HepG2 (cell line): ENCODE results near the gene TBC1D16. TPM values are rescaled to one million over a fixed set of nuclear protein-coding genes. Genes with fewer than 3 reads are reported as not detected.

Experiments
- ATAC-seq: fragments of 200-7000 bp; cut with Tn5 transposase; 3 replicates; pipeline ENCODE4 v1.9.1; 2020; ENCODE audit warnings: mild to moderate bottlenecking, moderate library complexity
- BruUV-seq: library from RNA; stranded (reverse); fragments of 400-500 nt; replicated peaks from 2 replicates; lab custom pipeline; 2021; lab: Mats Ljungman, UMichigan
- CTCF ChIA-PET: fragments of 300-600 bp; formaldehyde crosslinking; extraction: SDS; loops from one replicate; lab custom pipeline; 2021; ENCODE audit warnings: low total read pairs, inconsistent platforms, low intra/inter-chr PET ratio; lab: Yijun Ruan, JAX
- POLR2A ChIA-PET: fragments of 350-600 bp; sonication (Branson Sonifier 250); formaldehyde crosslinking; loops from one replicate; lab custom pipeline; 2020; ENCODE audit warnings: antibody characterized with exemption, inconsistent platforms; lab: Yijun Ruan, JAX
- DNase-seq: peaks from one replicate; pipeline ENCODE4 v3.0.0-alpha.2; 2015; ENCODE audit warnings: low spot score
- FAIRE-seq: peaks from 3 replicates; lab custom pipeline; 2011; peaks lifted over from hg19 to GRCh38; lab: Jason Lieb, UNC
- H2AFZ ChIP-seq: one replicate; pipeline ENCODE4 v1.6.1; 2011; ENCODE audit warnings: low read length, inconsistent platforms
- H3K27ac ChIP-seq: fragments of 300-600 bp; 3 replicates; pipeline ENCODE4 v1.8.0; 2011; ENCODE audit warnings: mixed run types, mild to moderate bottlenecking, mixed read lengths, low read length, inconsistent platforms; ENCODE audit not compliant: insufficient read depth; ENCODE audit errors: extremely low read length
- H3K27me3 ChIP-seq, 2 experiments: fragments of 200-600 bp in 1 of 2; 2 replicates in 1 of 2; 3 replicates in 1 of 2; pipeline versions ENCODE4 v1.6.0 to v1.8.0; 2011; ENCODE audit warnings: low read length in 2 of 2, mild to moderate bottlenecking in 2 of 2, moderate library complexity in 2 of 2, inconsistent platforms in 1 of 2; ENCODE audit not compliant: insufficient read depth in 2 of 2, control insufficient read depth in 1 of 2
- H3K36me3 ChIP-seq, 2 experiments: fragments of 200-600 bp in 1 of 2; replicated peaks in 1 of 2; 2 replicates in 1 of 2; 3 replicates in 1 of 2; pipeline versions ENCODE4 v1.5.1 to v1.8.0; 2011; ENCODE audit warnings: low read length in 2 of 2, inconsistent platforms in 1 of 2; ENCODE audit not compliant: insufficient read depth in 2 of 2, control insufficient read depth in 1 of 2
- H3K4me1 ChIP-seq: 2 replicates; pipeline ENCODE4 v1.5.1; 2012; ENCODE audit warnings: low read length, inconsistent platforms; ENCODE audit not compliant: insufficient read depth
- H3K4me2 ChIP-seq: 2 replicates; pipeline ENCODE4 v1.6.0; 2011; ENCODE audit warnings: low read depth, low read length, inconsistent platforms
- H3K4me3 ChIP-seq, 3 experiments: fragments of 200-600 bp in 1 of 3; sonication (generic), shearing (Covaris generic) in 1 of 3; replicated peaks in 1 of 3; 2 replicates each; pipeline ENCODE4 v1.5.1; 2011 to 2016; ENCODE audit warnings: low read length in 3 of 3, inconsistent platforms in 2 of 3, low read depth in 2 of 3, mild to moderate bottlenecking in 2 of 3, control low read depth in 1 of 3, mixed read lengths in 1 of 3; ENCODE audit not compliant: insufficient read depth in 1 of 3
- H3K79me2 ChIP-seq: one replicate; pipeline ENCODE4 v1.6.1; 2011; ENCODE audit warnings: low read length, inconsistent platforms; ENCODE audit not compliant: insufficient read depth
- H3K9ac ChIP-seq: 2 replicates; pipeline ENCODE4 v1.6.0; 2011; ENCODE audit warnings: mild to moderate bottlenecking, low read depth, low read length, inconsistent platforms; ENCODE audit not compliant: insufficient read depth
- H3K9me3 ChIP-seq: 2 replicates; pipeline ENCODE4 v1.5.1; 2012; ENCODE audit warnings: mild to moderate bottlenecking, low read length
- H4K20me1 ChIP-seq: 2 replicates; pipeline ENCODE4 v1.6.0; 2011; ENCODE audit warnings: inconsistent platforms, mild to moderate bottlenecking, low read length, moderate library complexity; ENCODE audit not compliant: insufficient read depth
- ARID4A ChIP-seq: sonication (generic); formaldehyde crosslinking; IDR thresholded peaks from 2 replicates; pipeline ENCODE4 v1.5.0; 2020; ENCODE audit warnings: mild to moderate bottlenecking, missing genetic modification reagents, borderline replicate concordance
- ZNF576 ChIP-seq: sonication (generic); formaldehyde crosslinking; IDR thresholded peaks from 2 replicates; pipeline ENCODE4 v1.4.0; 2020; ENCODE audit warnings: mild to moderate bottlenecking, missing genetic modification reagents
- WGBS: methylation state at CpG from one replicate; pipeline ENCODE4 v1.1.6; 2017; ENCODE audit warnings: low lambda C conversion rate; 5-methylcytosine and 5-hydroxymethylcytosine counted together
- in situ Hi-C: cut with HindIII; loops from 2 replicates; pipeline ENCODE4 v1.10.0; 2017; ENCODE audit warnings: low pct_unique_long_range_greater_than_20kb; ENCODE audit not compliant: extremely low pct_ligation_motif_present
- intact Hi-C: fragments of 100-400 bp; cut with micrococcal nuclease; formaldehyde crosslinking; loops from one replicate; pipeline ENCODE4 v1.10.0; 2022; ENCODE audit not compliant: unreplicated experiment
- polyA plus RNA-seq, 8 experiments: library from polyadenylated mRNA; depleted of rRNA in 3 of 8; stranded (reverse) in 7 of 8; unstranded in 1 of 8; fragments of >200 nt; fragmentation: Illumina TruSeq in 4 of 8; extraction: Trizol in 4 of 8; gene quantifications; 2 replicates each; pipeline versions ENCODE4 v1.2.1 to v1.2.3, GENCODE V29; 2011 to 2016; ENCODE audit warnings: low read depth in 4 of 8, missing spikeins in 1 of 8, mixed read lengths in 1 of 8; ENCODE audit not compliant: insufficient read depth in 1 of 8
- total RNA-seq, 5 experiments: library from RNA; depleted of rRNA; stranded (reverse); fragments of >200 nt; fragmentation: Illumina TruSeq; extraction: Trizol; gene quantifications; 2 replicates each; pipeline ENCODE4 v1.2.3, GENCODE V29; 2016; ENCODE audit warnings: low read depth in 1 of 5

The TBC1D16 gene
- total and polyA plus RNA-seq, 2 of the 13 experiments (the other 11 are each of a cell fraction or from before 2014, with no cell fraction given), result 14.9 to 24.9 TPM

GRCh38 chr17:79911430-79912399 lies 124.0 kb downstream of the TBC1D16 start:
- FAIRE-seq, result no peak
- no peak overlapping the region for H3K27ac ChIP-seq
- no peak overlapping the region for H2AFZ ChIP-seq
- in situ Hi-C loops (no loop called here), intact Hi-C loops (loop anchor here (10.0 kb wide), 1 partner anchor 77 kb away; the partner anchor contains the start of gene CBX4)
- peaks cover 5 to 70% of the 10 kb centered on the region in 2 experiments; a peak in 4 of 5 replicates for H3K27me3 ChIP-seq
- DNase-seq, result no peak
- ChIA-PET CTCF (no interaction called here), POLR2A (interaction anchor here (0.9 kb wide), 1 partner anchor 15 kb away, joined by 3 read pairs; no protein-coding TSS in a partner anchor)
- WGBS, result 33% methylated on average over 20 of the region's 20 CpGs
- H3K4me1 ChIP-seq, result peaks cover 50% of the 10 kb centered on the region
- no TSS peak for BruUV-seq
- H4K20me1 ChIP-seq, result no peaks in the 10 kb centered on the region
- peak; percentile 33 for ATAC-seq
- no peaks in the 10 kb centered on the region for H3K36me3 ChIP-seq
- H3K9ac ChIP-seq, result no peak overlapping the region
- peak overlapping the region; percentile 8; the same call in 1 of the 2 replicates for H3K4me2 ChIP-seq
- H3K9me3 ChIP-seq, result no peaks in the 10 kb centered on the region
- no peaks in the 10 kb centered on the region for H3K79me2 ChIP-seq
- 0 out of 2 replicates have a peak, but pooled peaks have one; percentile 26 for TF ChIP-seq ARID4A
- no peak for TF ChIP-seq ZNF576 (CRISPR knock-in tag)
- H3K4me3 ChIP-seq, result no peak overlapping the region
